Lower lobe of right lung (tissue), 2 donors: ENCODE measurements around the gene PPP6R1. TPM values are rescaled to one million over a fixed set of nuclear protein-coding genes. Genes with fewer than 3 reads are reported as not detected.
A peak's percentile ranks its signal among the peaks of the same experiment; 100 is the strongest.

Source experiments
- ATAC-seq, 2 donors: fragments of 200-7000 bp; cut with Tn5 transposase; one replicate each; pipeline ENCODE4 v1.9.1; 2020 to 2022; ENCODE audit warnings: mild to moderate bottlenecking in 2 of 2, moderate library complexity in 2 of 2
- DNase-seq: peaks from one replicate; pipeline ENCODE4 v3.0.0-alpha.2; 2020
- H3K27ac ChIP-seq: fragments of 200-600 bp; one replicate; pipeline ENCODE4 v1.8.0; 2022
- H3K27me3 ChIP-seq: fragments of 200-600 bp; one replicate; pipeline ENCODE4 v1.8.0; 2022; ENCODE audit warnings: low read depth
- H3K36me3 ChIP-seq: fragments of 200-600 bp; one replicate; pipeline ENCODE4 v1.8.0; 2022; ENCODE audit warnings: mild to moderate bottlenecking
- H3K4me1 ChIP-seq: fragments of 200-600 bp; one replicate; pipeline ENCODE4 v1.8.0; 2022
- H3K4me3 ChIP-seq: fragments of 200-600 bp; one replicate; pipeline ENCODE4 v1.8.0; 2022; ENCODE audit warnings: mild to moderate bottlenecking
- H3K9me3 ChIP-seq: fragments of 200-600 bp; one replicate; pipeline ENCODE4 v1.8.0; 2022
- CTCF ChIP-seq: fragments of 200-600 bp; IDR thresholded peaks from one replicate; pipeline ENCODE4 v1.8.0; 2022; ENCODE audit warnings: antibody characterized with exemption, mild to moderate bottlenecking
- intact Hi-C: fragments of 100-400 bp; cut with DNase I; formaldehyde crosslinking; loops from one replicate; pipeline ENCODE4 v1.11.0; 2022
- total RNA-seq: library from RNA; stranded (reverse); fragmentation: NEBNext Ultra II Directional; extraction: Animal tissue kit (Norgen Biotek cat#: 25700); gene quantifications from one replicate; pipeline ENCODE4 v1.2.1, GENCODE V29; 2021
- donor health status: DM: no; HTN: yes; CAD: no; lungs with severe emphysema.

Gene PPP6R1
- total RNA-seq, 1 donor from 2014 or later = 69.1 TPM

- Histone ChIP-seq H3K27me3 (no peaks in the 10 kb centered on the region), H3K4me1 (no peaks in the 10 kb centered on the region), H3K36me3 (peaks cover 94% of the 10 kb centered on the region), H3K9me3 (no peaks in the 10 kb centered on the region), H3K27ac (no peak overlapping the region), H3K4me3 (no peak overlapping the region)
- TF ChIP-seq CTCF = no peak
- intact Hi-C loops = no loop called here
- DNase-seq (no peak), ATAC-seq (no peak)
These were observed 26.6 kb downstream of the PPP6R1 start for GRCh38 chr19:55232286-55232602.

- Histone ChIP-seq H3K27ac (no peak overlapping the region), H3K4me1 (no peaks in the 10 kb centered on the region), H3K27me3 (no peaks in the 10 kb centered on the region), H3K4me3 (no peak overlapping the region), H3K36me3 (peaks cover 94% of the 10 kb centered on the region), H3K9me3 (no peaks in the 10 kb centered on the region)
- TF ChIP-seq CTCF = no peak
- intact Hi-C loops = no loop called here
- ATAC-seq = no peak
- DNase-seq = no peak
These were observed 27.2 kb downstream of the PPP6R1 start for GRCh38 chr19:55231391-55232285.

GRCh38 chr19:55230780-55231179 is 28.0 kb downstream of the PPP6R1 start:
- no peak for TF ChIP-seq CTCF
- Histone ChIP-seq H3K27me3 (no peaks in the 10 kb centered on the region), H3K4me1 (no peaks in the 10 kb centered on the region), H3K4me3 (no peak overlapping the region), H3K9me3 (no peaks in the 10 kb centered on the region), H3K27ac (no peak overlapping the region), H3K36me3 (peaks cover 89% of the 10 kb centered on the region)
- ATAC-seq (no peak), DNase-seq (no peak)
- intact Hi-C loops = no loop called here

- Histone ChIP-seq H3K4me3 (no peak overlapping the region), H3K36me3 (peaks cover 88% of the 10 kb centered on the region), H3K4me1 (no peaks in the 10 kb centered on the region), H3K27me3 (no peaks in the 10 kb centered on the region), H3K9me3 (no peaks in the 10 kb centered on the region), H3K27ac (no peak overlapping the region)
- ATAC-seq (no peak), DNase-seq (no peak)
- no peak for TF ChIP-seq CTCF
- intact Hi-C loops = no loop called here
These were observed 28.5 kb downstream of the PPP6R1 start for GRCh38 chr19:55230329-55230728.

- DNase-seq (no peak), ATAC-seq (peak in 1 of 2 donors; percentile 2)
- Histone ChIP-seq H3K27me3 (no peaks in the 10 kb centered on the region), H3K4me1 (no peaks in the 10 kb centered on the region), H3K4me3 (no peak overlapping the region), H3K9me3 (no peaks in the 10 kb centered on the region), H3K36me3 (peaks cover 83% of the 10 kb centered on the region), H3K27ac (no peak overlapping the region)
- intact Hi-C loops = no loop called here
- TF ChIP-seq CTCF = no peak
These were observed 29.0 kb downstream of the PPP6R1 start for GRCh38 chr19:55229789-55230182.
